SK-N-SH (cell line): Measurements from ENCODE around the gene ANP32A. TPM values are rescaled to one million over a fixed set of nuclear protein-coding genes. Genes with fewer than 3 reads are reported as not detected.

Experiments used
- CTCF ChIA-PET: fragments of 300-600, 350-600 bp; formaldehyde crosslinking; extraction: SDS; loops from one replicate; lab custom pipeline; 2021; lab: Yijun Ruan, JAX
- POLR2A ChIA-PET: fragments of 350-600 bp; sonication (Branson Sonifier 250); formaldehyde crosslinking; extraction: SDS; loops from one replicate; lab custom pipeline; 2020; ENCODE audit warnings: antibody characterized with exemption, inconsistent platforms; lab: Yijun Ruan, JAX
- DNase-seq: peaks from one replicate; pipeline ENCODE4 v3.0.0; 2012
- H2AFZ ChIP-seq: fragments of 200-600 bp; sonication (generic); 2 replicates; pipeline ENCODE4 v1.8.1; 2016; ENCODE audit warnings: antibody characterized with exemption, mild to moderate bottlenecking, low read depth
- H3F3A ChIP-seq: fragments of 200-600 bp; sonication (generic); replicated peaks from 2 replicates; pipeline ENCODE3; 2016; ENCODE audit warnings: antibody characterized with exemption, mild to moderate bottlenecking; ENCODE audit not compliant: insufficient read depth
- H3K27ac ChIP-seq, 2 experiments: fragments of 200-500 bp in 1 of 2; fragments of 200-600 bp in 1 of 2; sonication (Bioruptor generic) in 1 of 2; sonication (generic), shearing (Covaris generic) in 1 of 2; 2 replicates each; pipeline versions ENCODE4 v1.5.1 to v1.6.1; 2014 to 2016; ENCODE audit warnings: low read depth in 2 of 2, inconsistent platforms in 1 of 2, low read length in 1 of 2, mild to moderate bottlenecking in 1 of 2, mixed read lengths in 1 of 2
- H3K27me3 ChIP-seq: fragments of 200-600 bp; sonication (generic), shearing (Covaris generic); 2 replicates; pipeline ENCODE4 v1.6.1; 2016; ENCODE audit warnings: mixed run types; ENCODE audit not compliant: insufficient read depth
- H3K36me3 ChIP-seq, 2 experiments: fragments of 200-500 bp in 1 of 2; fragments of 200-600 bp in 1 of 2; sonication (Bioruptor generic) in 1 of 2; sonication (generic) in 1 of 2; replicated peaks in 1 of 2; 2 replicates each; pipeline versions ENCODE3 to v1.5.1; 2014 to 2016; ENCODE audit warnings: low read length in 1 of 2, mild to moderate bottlenecking in 1 of 2; ENCODE audit not compliant: insufficient read depth in 2 of 2, control insufficient read depth in 1 of 2
- H3K4me1 ChIP-seq, 2 experiments: fragments of 200-500 bp in 1 of 2; fragments of 200-600 bp in 1 of 2; sonication (Bioruptor generic) in 1 of 2; sonication (generic), shearing (Covaris generic) in 1 of 2; 2 replicates each; pipeline versions ENCODE4 v1.5.1 to v1.6.1; 2014 to 2016; ENCODE audit warnings: low read depth in 1 of 2, low read length in 1 of 2, mixed run types in 1 of 2; ENCODE audit not compliant: insufficient read depth in 2 of 2, control insufficient read depth in 1 of 2
- H3K4me2 ChIP-seq: fragments of 200-600 bp; sonication (generic), shearing (Covaris generic); 2 replicates; pipeline ENCODE4 v1.6.1; 2017; ENCODE audit warnings: mixed run types
- H3K4me3 ChIP-seq, 2 experiments: fragments of 200-500 bp in 1 of 2; fragments of 200-600 bp in 1 of 2; sonication (Bioruptor generic) in 1 of 2; sonication (generic), shearing (Covaris generic) in 1 of 2; 2 replicates each; pipeline versions ENCODE4 v1.5.1 to v1.8.1; 2014 to 2016; ENCODE audit warnings: low read depth in 2 of 2, inconsistent platforms in 1 of 2, low read length in 1 of 2, mild to moderate bottlenecking in 1 of 2, mixed read lengths in 1 of 2, moderate library complexity in 1 of 2
- H3K79me2 ChIP-seq: fragments of 200-600 bp; sonication (generic); 2 replicates; pipeline ENCODE4 v1.8.1; 2017; ENCODE audit warnings: mild to moderate bottlenecking; ENCODE audit not compliant: insufficient read depth
- H3K9ac ChIP-seq: fragments of 200-600 bp; sonication (generic); 2 replicates; pipeline ENCODE4 v1.6.1; 2017; ENCODE audit warnings: mixed run types
- H3K9me2 ChIP-seq: fragments of 200-600 bp; sonication (generic); 2 replicates; pipeline ENCODE4 v1.6.1; 2017; ENCODE audit warnings: mixed run types
- H3K9me3 ChIP-seq: fragments of 200-600 bp; sonication (generic); 2 replicates; pipeline ENCODE4 v1.6.1; 2017; ENCODE audit warnings: mixed run types, mild to moderate bottlenecking, moderate library complexity
- H4K20me1 ChIP-seq: fragments of 200-600 bp; sonication (generic); 2 replicates; pipeline ENCODE4 v1.6.1; 2017; ENCODE audit warnings: mild to moderate bottlenecking, mixed run types; ENCODE audit not compliant: insufficient read depth
- CTCF ChIP-seq: fragments of 200-600 bp; sonication (generic); IDR thresholded peaks from 2 replicates; pipeline ENCODE4 v1.6.1; 2017; ENCODE audit warnings: antibody characterized with exemption, mild to moderate bottlenecking, moderate library complexity
- FOXJ3 ChIP-seq: sonication (generic); formaldehyde crosslinking; IDR thresholded peaks from 2 replicates; pipeline ENCODE4 v1.5.1; 2020; ENCODE audit warnings: mild to moderate bottlenecking, missing genetic modification reagents
- IRF3 ChIP-seq: fragments of 150-350 bp; IDR thresholded peaks from 2 replicates; pipeline ENCODE4 v1.6.1; 2016; ENCODE audit warnings: mild to moderate bottlenecking, low read depth, low read length
- RAD21 ChIP-seq: IDR thresholded peaks from 2 replicates; pipeline ENCODE4 v1.6.1; 2012; ENCODE audit warnings: mild to moderate bottlenecking, low read length
- RXRA ChIP-seq: IDR thresholded peaks from 2 replicates; pipeline ENCODE4 v1.4.0; 2012; ENCODE audit warnings: low read depth, mild to moderate bottlenecking, borderline replicate concordance
- SMC3 ChIP-seq: IDR thresholded peaks from 2 replicates; pipeline ENCODE4 v1.6.1; 2012; ENCODE audit warnings: low read depth, low read length, improper control_type of control experiment
- TAF1 ChIP-seq: IDR thresholded peaks from 2 replicates; pipeline ENCODE4 v1.6.1; 2012; ENCODE audit warnings: low read depth, mild to moderate bottlenecking, low read length, moderate library complexity, borderline replicate concordance
- TCF12 ChIP-seq: IDR thresholded peaks from 2 replicates; pipeline ENCODE4 v1.4.0; 2012
- TEAD4 ChIP-seq: IDR thresholded peaks from 2 replicates; pipeline ENCODE4 v1.4.0; 2012; ENCODE audit warnings: mild to moderate bottlenecking, borderline replicate concordance; ENCODE audit not compliant: insufficient read depth
- WGBS: methylation state at CpG from one replicate; pipeline ENCODE4 v1.1.6; 2017; ENCODE audit warnings: low lambda C conversion rate; 5-methylcytosine and 5-hydroxymethylcytosine counted together
- polyA plus RNA-seq, 3 experiments: library from polyadenylated mRNA; depleted of rRNA; stranded (reverse); fragments of >200 nt; gene quantifications; 2 replicates each; pipeline ENCODE4 v1.2.3, GENCODE V29; 2012

ANP32A gene
- polyA plus RNA-seq, 1 of the 3 experiments (the other 2 are of a cell fraction) = 58.4 TPM

DNA sequence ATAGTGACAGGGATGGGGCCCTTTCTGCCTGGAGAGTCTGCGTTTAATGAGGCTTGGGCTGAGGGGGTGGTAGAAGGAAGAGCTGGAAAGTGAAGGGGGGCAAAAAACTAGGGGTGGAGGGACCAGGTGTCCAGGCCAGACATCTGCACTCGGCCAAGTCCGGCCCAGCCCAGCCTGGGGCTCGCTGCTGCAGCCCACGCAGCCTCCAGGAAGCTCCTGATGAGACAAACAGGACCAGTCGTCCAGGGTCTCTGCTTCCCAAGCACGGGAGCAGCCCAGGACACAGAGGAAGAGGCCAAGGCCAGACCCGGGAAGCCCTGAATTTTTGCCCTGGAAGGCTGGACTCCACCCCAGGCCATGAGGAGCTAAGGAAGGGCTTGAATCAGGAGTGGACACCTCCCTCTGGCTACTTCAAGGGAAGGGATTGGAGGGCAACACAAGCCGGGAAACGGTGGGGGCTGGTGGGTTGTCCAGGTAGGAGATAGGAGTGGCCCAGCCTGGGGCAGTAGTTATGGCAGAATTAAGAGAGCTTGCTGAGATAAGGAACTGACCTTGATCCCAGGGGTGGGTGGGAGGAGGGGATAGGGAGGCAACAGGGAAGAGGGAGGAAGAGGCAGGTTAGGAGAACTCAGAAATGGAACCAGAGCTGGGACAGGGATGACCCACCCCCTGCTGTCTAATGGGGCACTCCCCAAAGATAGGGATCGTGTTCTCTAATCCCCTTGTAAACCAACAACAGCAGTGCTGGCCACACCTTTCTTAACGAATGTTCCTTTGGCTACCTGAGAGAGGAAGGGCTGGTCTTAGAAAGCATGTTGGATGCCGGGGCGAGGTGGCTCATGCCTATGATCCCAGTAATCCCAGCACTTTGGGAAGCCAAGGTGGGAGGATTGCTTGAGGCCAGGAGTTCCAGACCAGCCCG, 89.5 kb downstream of the ANP32A start (continued):
- TF ChIP-seq IRF3 = no peak
- TF ChIP-seq RXRA = no peak
- TF ChIP-seq TAF1 = no peak

DNA sequence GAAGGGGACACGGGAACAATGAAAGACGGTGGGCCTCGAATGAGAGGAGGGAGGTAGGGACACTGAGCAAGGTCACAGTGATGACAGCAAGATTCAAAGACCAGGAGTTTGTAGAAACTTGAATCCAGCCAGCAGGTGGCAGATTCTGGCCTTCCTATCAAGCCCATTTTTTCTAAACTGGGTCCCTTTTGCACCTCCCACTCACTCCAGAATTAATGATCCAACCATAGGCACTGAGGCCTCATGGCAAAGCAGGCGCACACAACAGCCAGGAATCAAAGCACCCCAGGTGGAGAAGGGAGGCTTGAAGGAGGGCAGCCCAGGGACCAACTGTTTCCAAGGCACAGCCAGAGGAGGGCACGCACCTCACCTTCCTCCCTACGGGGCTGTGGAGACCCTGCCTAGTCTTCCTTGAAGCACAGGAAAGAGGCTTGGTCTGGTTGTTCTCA, 90.2 kb downstream of the ANP32A start:
- POLR2A ChIA-PET = interaction anchor here (1.3 kb wide), 1 partner anchor 145 kb away, joined by 4 read pairs; no protein-coding TSS in a partner anchor
- H3K36me3 ChIP-seq = no peaks in the 10 kb centered on the region
- no peak overlapping the region for H3K27ac ChIP-seq
- H3K9ac ChIP-seq = no peak overlapping the region
- no peak overlapping the region for H3K4me2 ChIP-seq
- CTCF ChIA-PET = interaction anchor here (0.9 to 8.6 kb wide), 9 partner anchors 9 to 194 kb away, joined by 3 to 90 read pairs (median 4); no protein-coding TSS in a partner anchor
- TF ChIP-seq RAD21 (peak; percentile 77), FOXJ3 (CRISPR knock-in tag) (no peak), TEAD4 (no peak), SMC3 (peak; percentile 75), TAF1 (no peak), CTCF (peak; percentile 60), TCF12 (no peak)
- H3K79me2 ChIP-seq = no peaks in the 10 kb centered on the region
- DNase-seq = peak; percentile 53
- 76% methylated on average over 5 of the region's 6 CpGs for WGBS
- no peaks in the 10 kb centered on the region for H3K9me3 ChIP-seq
- no peaks in the 10 kb centered on the region for H4K20me1 ChIP-seq
- H3F3A ChIP-seq = no peaks in the 10 kb centered on the region
- H3K4me1 ChIP-seq = peaks cover 0 to 8% of the 10 kb centered on the region in 2 experiments; a peak in 1 of 4 replicates
- no peak overlapping the region for H3K4me3 ChIP-seq
- H3K9me2 ChIP-seq = no peaks in the 10 kb centered on the region
- no peaks in the 10 kb centered on the region; the same call in 1 of the 2 replicates for H3K27me3 ChIP-seq
- H2AFZ ChIP-seq = no peak overlapping the region
